Keratinocyte (primary cell): ENCODE measurements around the gene PDZRN4. TPM values are rescaled to one million over a fixed set of nuclear protein-coding genes. Genes with fewer than 3 reads are reported as not detected.

Source experiments
- DNase-seq: peaks from one replicate; pipeline ENCODE4 v3.0.0-alpha.2; 2011; ENCODE audit warnings: low read depth, missing footprints, low spot score
- FAIRE-seq: peaks from 2 replicates; lab custom pipeline; 2011; peaks lifted over from hg19 to GRCh38; lab: Jason Lieb, UNC
- H2AFZ ChIP-seq: 2 replicates; pipeline ENCODE4 v1.6.0; 2012; ENCODE audit warnings: low read length, control low read depth, inconsistent platforms; ENCODE audit not compliant: control insufficient read depth
- H3K27ac ChIP-seq: 2 replicates; pipeline ENCODE4 v1.5.1; 2011; ENCODE audit warnings: low read length; ENCODE audit not compliant: control insufficient read depth, insufficient read depth
- H3K27me3 ChIP-seq: 3 replicates; pipeline ENCODE4 v1.6.0; 2011; ENCODE audit warnings: low read length; ENCODE audit not compliant: control insufficient read depth, insufficient read depth; ENCODE audit errors: extremely low read depth
- H3K36me3 ChIP-seq, 2 experiments: 2 replicates in 1 of 2; 3 replicates in 1 of 2; pipeline ENCODE4 v1.5.1; 2011; ENCODE audit warnings: low read length in 2 of 2, mild to moderate bottlenecking in 1 of 2; ENCODE audit not compliant: control insufficient read depth in 2 of 2, insufficient read depth in 2 of 2; ENCODE audit errors: extremely low read depth in 1 of 2
- H3K4me1 ChIP-seq: 3 replicates; pipeline ENCODE4 v1.5.1; 2011; ENCODE audit warnings: low read length; ENCODE audit not compliant: control insufficient read depth, insufficient read depth; ENCODE audit errors: extremely low read depth
- H3K4me2 ChIP-seq: 3 replicates; pipeline ENCODE4 v1.6.0; 2011; ENCODE audit warnings: low read depth, low read length; ENCODE audit not compliant: control insufficient read depth, insufficient read depth; ENCODE audit errors: extremely low read depth
- H3K4me3 ChIP-seq, 3 experiments: fragments of 200-600 bp in 1 of 3; sonication (generic) in 1 of 3; 2 replicates in 2 of 3; 3 replicates in 1 of 3; pipeline ENCODE4 v1.5.1; 2011 to 2016; ENCODE audit warnings: low read length in 3 of 3, mild to moderate bottlenecking in 3 of 3, control low read depth in 2 of 3, inconsistent platforms in 1 of 3, low read depth in 1 of 3, mixed read lengths in 1 of 3, mixed run types in 1 of 3, moderate library complexity in 1 of 3; ENCODE audit not compliant: control insufficient read depth in 2 of 3, insufficient read depth in 2 of 3; ENCODE audit errors: extremely low read depth in 1 of 3
- H3K79me2 ChIP-seq: 2 replicates; pipeline ENCODE4 v1.6.0; 2012; ENCODE audit warnings: low read length; ENCODE audit not compliant: control insufficient read depth, insufficient read depth
- H3K9ac ChIP-seq: 3 replicates; pipeline ENCODE4 v1.6.0; 2011; ENCODE audit warnings: low read length; ENCODE audit not compliant: control insufficient read depth, insufficient read depth; ENCODE audit errors: extremely low read depth
- H3K9me1 ChIP-seq: 3 replicates; pipeline ENCODE4 v1.6.0; 2011; ENCODE audit warnings: low read length; ENCODE audit not compliant: control insufficient read depth, insufficient read depth; ENCODE audit errors: extremely low read depth
- H3K9me3 ChIP-seq: 2 replicates; pipeline ENCODE4 v1.5.1; 2012; ENCODE audit warnings: low read depth, low read length; ENCODE audit not compliant: control insufficient read depth
- H4K20me1 ChIP-seq: 3 replicates; pipeline ENCODE4 v1.6.0; 2011; ENCODE audit warnings: low read length; ENCODE audit not compliant: control insufficient read depth, insufficient read depth; ENCODE audit errors: extremely low read depth
- CTCF ChIP-seq, 3 experiments: IDR thresholded peaks in 1 of 3; conservative IDR thresholded peaks in 1 of 3; optimal IDR thresholded peaks in 1 of 3; 2 replicates in 2 of 3; 3 replicates in 1 of 3; pipeline versions ENCODE3 to v1.5.1; 2011; ENCODE audit warnings: low read length in 3 of 3, mild to moderate bottlenecking in 3 of 3, moderate library complexity in 2 of 3, control low read depth in 1 of 3, inconsistent platforms in 1 of 3; ENCODE audit not compliant: insufficient read depth in 2 of 3; ENCODE audit errors: extremely low read depth in 1 of 3
- EZH2 ChIP-seq: IDR thresholded peaks from one replicate; pipeline ENCODE4 v1.6.1; 2012; ENCODE audit warnings: inconsistent platforms, mild to moderate bottlenecking, low read length, moderate library complexity
- dilution Hi-C: fragments of 300-500 bp; cut with MboI; formaldehyde crosslinking; loops from one replicate; pipeline ENCODE4 v1.7.0; 2020; ENCODE audit warnings: low sequenced_read_pairs; ENCODE audit not compliant: extremely low pct_ligation_motif_present
- polyA plus RNA-seq, 5 experiments: library from polyadenylated mRNA; depleted of rRNA in 3 of 5; stranded (reverse) in 3 of 5; stranded (forward) in 1 of 5; unstranded in 1 of 5; fragments of >200 nt; gene quantifications; 1 replicate in 1 of 5; 2 replicates in 3 of 5; 3 replicates in 1 of 5; pipeline versions ENCODE4 v1.2.1 to v1.2.3, GENCODE V29; 2011 to 2012; ENCODE audit warnings: missing spikeins in 2 of 5, low read depth in 1 of 5, low replicate concordance in 1 of 5

PDZRN4 gene
- polyA plus RNA-seq, 1 donor (not counting 4 experiments of a cell fraction or from before 2014, with no cell fraction given), result not detected

GRCh38 chr12:41230756-41231155 is 42.6 kb downstream of the PDZRN4 start:
- dilution Hi-C loops, result no loop called here
- DNase-seq (no peak), FAIRE-seq (no peak)
- H3K9ac ChIP-seq, result no peak overlapping the region
- no peak overlapping the region for H3K27ac ChIP-seq
- H3K4me1 ChIP-seq, result no peaks in the 10 kb centered on the region
- no peak overlapping the region for H3K4me2 ChIP-seq
- no peaks in the 10 kb centered on the region for H3K36me3 ChIP-seq
- H3K79me2 ChIP-seq, result no peaks in the 10 kb centered on the region
- H2AFZ ChIP-seq, result no peak overlapping the region
- H4K20me1 ChIP-seq, result no peaks in the 10 kb centered on the region
- H3K4me3 ChIP-seq, result no peak overlapping the region
- H3K9me1 ChIP-seq, result no peaks in the 10 kb centered on the region
- no peaks in the 10 kb centered on the region for H3K27me3 ChIP-seq
- TF ChIP-seq CTCF (optimal IDR thresholded peaks at IDR 0.05 in 1 of 3, IDR thresholded peaks at IDR 0.05 in 1 of 3, conservative IDR thresholded peaks at IDR 0.05 in 1 of 3; ENCODE audit: extremely low read depth in 1 of 3, insufficient read depth in 2 of 3, low read length in 3 of 3), result no peak
- no peak for TF ChIP-seq EZH2
- no peaks in the 10 kb centered on the region for H3K9me3 ChIP-seq

GRCh38 chr12:41234692-41235091 is 46.6 kb downstream of the PDZRN4 start:
- Histone ChIP-seq H3K4me2 (no peak overlapping the region), H3K27ac (no peak overlapping the region), H3K4me1 (no peaks in the 10 kb centered on the region), H3K9me3 (no peaks in the 10 kb centered on the region), H3K4me3 (no peak overlapping the region), H3K79me2 (no peaks in the 10 kb centered on the region), H3K9ac (no peak overlapping the region), H4K20me1 (no peaks in the 10 kb centered on the region), H3K36me3 (no peaks in the 10 kb centered on the region), H3K9me1 (no peaks in the 10 kb centered on the region), H3K27me3 (no peaks in the 10 kb centered on the region), H2AFZ (no peak overlapping the region)
- TF ChIP-seq CTCF (optimal IDR thresholded peaks at IDR 0.05 in 1 of 3, IDR thresholded peaks at IDR 0.05 in 1 of 3, conservative IDR thresholded peaks at IDR 0.05 in 1 of 3; ENCODE audit: extremely low read depth in 1 of 3, insufficient read depth in 2 of 3, low read length in 3 of 3) (no peak), EZH2 (no peak)
- no peak for FAIRE-seq
- DNase-seq, result no peak
- dilution Hi-C loops, result no loop called here
